ENCODE data around the gene IQGAP1. TPM values are rescaled to one million over a fixed set of nuclear protein-coding genes. Genes with fewer than 3 reads are reported as not detected.

IQGAP1 gene
- total and polyA plus RNA-seq, 2 of the 13 experiments (the other 11 are each of a cell fraction or from before 2014, with no cell fraction given), result 29.5 to 37.9 TPM

- TF ChIP-seq SNAPC5 (CRISPR knock-in tag; IDR thresholded peaks at IDR 0.05; ENCODE audit: borderline replicate concordance) (peak; percentile 79; the same call in 1 of the 2 replicates), MXD1 (CRISPR knock-in tag; IDR thresholded peaks at IDR 0.05) (no peak), TEAD3 (CRISPR knock-in tag; optimal IDR thresholded peaks at IDR 0.05; ENCODE audit: borderline replicate concordance) (peak; percentile 93), PRDM15 (CRISPR knock-in tag; IDR thresholded peaks at IDR 0.05) (no peak), ZEB1 (IDR thresholded peaks at IDR 0.05; ENCODE audit: insufficient replicate concordance, low read depth) (peak; percentile 75), THYN1 (CRISPR knock-in tag; IDR thresholded peaks at IDR 0.05; ENCODE audit: borderline replicate concordance, low read depth) (no peak), PBX2 (CRISPR knock-in tag; IDR thresholded peaks at IDR 0.05) (peak; percentile 72), KMT2B (CRISPR knock-in tag; IDR thresholded peaks at IDR 0.05) (no peak), ELF3 (CRISPR knock-in tag; IDR thresholded peaks at IDR 0.05) (peak; percentile 68), ZFP90 (CRISPR knock-in tag; IDR thresholded peaks at IDR 0.05; ENCODE audit: borderline replicate concordance) (peak; percentile 86), THAP8 (CRISPR knock-in tag; IDR thresholded peaks at IDR 0.05; ENCODE audit: borderline replicate concordance) (no peak), ZNF207 (IDR thresholded peaks at IDR 0.05; ENCODE audit: borderline replicate concordance) (no peak), MIER2 (CRISPR knock-in tag; IDR thresholded peaks at IDR 0.05) (peak; percentile 71), ZBTB43 (CRISPR knock-in tag; conservative IDR thresholded peaks at IDR 0.05) (peak; percentile 58; the same call in 1 of the 2 replicates), ESRRA (CRISPR knock-in tag; IDR thresholded peaks at IDR 0.05; ENCODE audit: low read depth) (0 out of 2 replicates have a peak, but pooled peaks have one; percentile 32), PRDM10 (CRISPR knock-in tag; IDR thresholded peaks at IDR 0.05; ENCODE audit: low read depth) (peak; percentile 88; the same call in 1 of the 2 replicates), ETV6 (CRISPR knock-in tag; conservative IDR thresholded peaks at IDR 0.05) (no peak), FOXJ3 (CRISPR knock-in tag; IDR thresholded peaks at IDR 0.05; ENCODE audit: borderline replicate concordance) (peak; percentile 99), ZNF713 (CRISPR knock-in tag; IDR thresholded peaks at IDR 0.05) (0 out of 2 replicates have a peak, but pooled peaks have one; percentile 15)
Observed at GRCh38 chr15:90489944-90490343, 101.9 kb downstream of the IQGAP1 start (continued).

Measured in HepG2 (cell line).